K562 (cell line): ENCODE measurements around the gene KMT2E. TPM values are rescaled to one million over a fixed set of nuclear protein-coding genes. Genes with fewer than 3 reads are reported as not detected.

Source experiments
- BMI1 ChIP-seq: fragments of 150-350 bp; IDR thresholded peaks from 2 replicates; pipeline ENCODE4 v1.6.1; 2014; ENCODE audit warnings: low read length
- COPS2 ChIP-seq: fragments of 450-650 bp; conservative IDR thresholded peaks from 2 replicates; pipeline ENCODE4 v1.6.1; 2016; ENCODE audit warnings: mild to moderate bottlenecking, moderate library complexity
- CTCFL ChIP-seq: IDR thresholded peaks from 2 replicates; pipeline ENCODE4 v1.6.1; 2011; ENCODE audit warnings: borderline replicate concordance, low read depth, mild to moderate bottlenecking, moderate library complexity, low read length; ENCODE audit not compliant: insufficient read depth, poor library complexity, severe bottlenecking
- DLX4 ChIP-seq: fragments of 250-450 bp; sonication (Bioruptor Pico); IDR thresholded peaks from 2 replicates; pipeline ENCODE4 v1.6.1; 2021; ENCODE audit warnings: mild to moderate bottlenecking
- FOXP4 ChIP-seq: sonication (generic); formaldehyde crosslinking; IDR thresholded peaks from 2 replicates; pipeline ENCODE4 v1.8.0; 2022; ENCODE audit warnings: mild to moderate bottlenecking, missing genetic modification reagents, borderline replicate concordance
- GATAD2B ChIP-seq: fragments of 450-650 bp; IDR thresholded peaks from 2 replicates; pipeline ENCODE4 v1.6.1; 2017; ENCODE audit warnings: mild to moderate bottlenecking, borderline replicate concordance
- HDAC1 ChIP-seq, 2 experiments: fragments of 450-650 bp; IDR thresholded peaks; 2 replicates each; pipeline ENCODE4 v1.6.1; 2016 to 2017; ENCODE audit warnings: inconsistent platforms in 1 of 2, mild to moderate bottlenecking in 1 of 2, moderate library complexity in 1 of 2
- HEY1 ChIP-seq: fragments of 250-450 bp; sonication (Bioruptor Pico); IDR thresholded peaks from 2 replicates; pipeline ENCODE4 v1.5.0; 2020; ENCODE audit warnings: mild to moderate bottlenecking, moderate library complexity, borderline replicate concordance
- LCOR ChIP-seq: sonication (generic); formaldehyde crosslinking; IDR thresholded peaks from 2 replicates; pipeline ENCODE4 v1.8.0; 2022; ENCODE audit warnings: mild to moderate bottlenecking, missing genetic modification reagents
- MAFF ChIP-seq: IDR thresholded peaks from 2 replicates; pipeline ENCODE4 v1.6.1; 2012; ENCODE audit warnings: low read length, improper control_type of control experiment
- MBD2 ChIP-seq: sonication (generic); IDR thresholded peaks from 2 replicates; pipeline ENCODE4 v1.6.1; 2016; ENCODE audit warnings: low read depth, borderline replicate concordance
- NFATC3 ChIP-seq: fragments of 450-650 bp; IDR thresholded peaks from 2 replicates; pipeline ENCODE4 v1.6.1; 2017; ENCODE audit warnings: mild to moderate bottlenecking
- NFYB ChIP-seq: IDR thresholded peaks from 2 replicates; pipeline ENCODE4 v1.6.1; 2011; ENCODE audit warnings: mild to moderate bottlenecking, moderate library complexity; ENCODE audit not compliant: insufficient read length; ENCODE audit errors: extremely low read depth
- RBBP5 ChIP-seq: fragments of 200-600 bp; sonication (generic); IDR thresholded peaks from 2 replicates; pipeline ENCODE4 v1.6.1; 2012; ENCODE audit warnings: borderline replicate concordance, mild to moderate bottlenecking, low read length, control low read depth, inconsistent platforms; ENCODE audit not compliant: insufficient read depth, poor library complexity, severe bottlenecking
- RBM17 ChIP-seq: fragments of 200-400 bp; formaldehyde crosslinking; IDR thresholded peaks from 2 replicates; pipeline ENCODE4 v1.6.1; 2017; ENCODE audit warnings: low read depth, mild to moderate bottlenecking, low read length, borderline replicate concordance
- THRA ChIP-seq: fragments of 450-650 bp; IDR thresholded peaks from 2 replicates; pipeline ENCODE4 v1.6.1; 2017; ENCODE audit warnings: mild to moderate bottlenecking, moderate library complexity
- ZNF143 ChIP-seq: sonication (generic); formaldehyde crosslinking; IDR thresholded peaks from 2 replicates; pipeline ENCODE4 v1.9.0; 2022; ENCODE audit warnings: mild to moderate bottlenecking, missing genetic modification reagents
- ZNF165 ChIP-seq: fragments of 250-450 bp; sonication (Bioruptor Pico); IDR thresholded peaks from 2 replicates; pipeline ENCODE4 v1.4.0; 2020; ENCODE audit warnings: borderline replicate concordance
- ZNF23 ChIP-seq: fragments of 250-450 bp; sonication (Bioruptor Pico); IDR thresholded peaks from 2 replicates; pipeline ENCODE4 v1.4.0; 2020; ENCODE audit warnings: mild to moderate bottlenecking
- ZNF263 ChIP-seq: sonication (generic); formaldehyde crosslinking; IDR thresholded peaks from 2 replicates; pipeline ENCODE4 v1.8.0; 2022; ENCODE audit warnings: mild to moderate bottlenecking, missing genetic modification reagents, borderline replicate concordance
- ZNF3 ChIP-seq: fragments of 250-450 bp; sonication (Bioruptor Pico); IDR thresholded peaks from 2 replicates; pipeline ENCODE4 v1.5.0; 2021; ENCODE audit warnings: mild to moderate bottlenecking, moderate library complexity
- ZNF668 ChIP-seq: fragments of 250-450 bp; sonication (Bioruptor Pico); IDR thresholded peaks from 2 replicates; pipeline ENCODE4 v1.8.0; 2022; ENCODE audit warnings: mild to moderate bottlenecking, inconsistent platforms
- polyA plus RNA-seq, 8 experiments: library from polyadenylated mRNA; depleted of rRNA in 4 of 8; stranded (reverse) in 5 of 8; unstranded in 3 of 8; fragments of >200 nt; fragmentation: Nextera tagmentation in 2 of 8; fragmentation: Illumina TruSeq in 1 of 8; extraction: Ambion mirVana in 2 of 8; extraction: Trizol in 1 of 8; gene quantifications; 2 replicates each; pipeline versions ENCODE4 v1.2.1 to v1.2.3, GENCODE V29; 2011 to 2014; ENCODE audit warnings: inconsistent platforms in 1 of 8, missing spikeins in 1 of 8
- total RNA-seq, 7 experiments: library from RNA; depleted of rRNA in 6 of 7; stranded (reverse); fragments of >200 nt in 6 of 7; fragmentation: Illumina TruSeq in 2 of 7; extraction: Trizol in 2 of 7; gene quantifications; 2 replicates each; pipeline versions ENCODE4 v1.2.1 to v1.2.3, GENCODE V29; 2011 to 2021; ENCODE audit warnings: low replicate concordance in 1 of 7

KMT2E gene
- total and polyA plus RNA-seq, 9 of the 15 experiments (the other 6 are each of a cell fraction or from before 2014, with no cell fraction given) = 8.9 to 55.3 (median 38.1) TPM

GRCh38 chr7:105010504-105011130 lies 3.4 kb upstream of the KMT2E start (continued):
- TF ChIP-seq DLX4 (CRISPR knock-in tag) (no peak), ZNF143 (CRISPR knock-in tag) (no peak), HEY1 (CRISPR knock-in tag) (no peak), ZNF23 (CRISPR knock-in tag) (no peak), MBD2 (no peak), BMI1 (no peak), RBBP5 (no peak), MAFF (no peak), ZNF3 (0 out of 2 replicates have a peak, but pooled peaks have one; percentile 33), NFYB (no peak), ZNF263 (CRISPR knock-in tag) (no peak), GATAD2B (no peak), RBM17 (no peak), NFATC3 (no peak), ZNF165 (CRISPR knock-in tag) (no peak), ZNF668 (CRISPR knock-in tag) (no peak), CTCFL (no peak), FOXP4 (CRISPR knock-in tag) (no peak), LCOR (CRISPR knock-in tag) (0 out of 2 replicates have a peak, but pooled peaks have one; percentile 20), COPS2 (no peak), HDAC1 (IDR thresholded peaks at IDR 0.05) (no peak), THRA (no peak)
